ENCODE measurements around the gene ITGAD.

GRCh38 chr16:31413943-31414342, 20.8 kb downstream of the ITGAD start:
- TF ChIP-seq CTCF (IDR thresholded peaks at IDR 0.05): no peak
- TF ChIP-seq EZH2 (IDR thresholded peaks at IDR 0.05; ENCODE audit: borderline replicate concordance, insufficient read depth, low read depth, low read length, poor library complexity, severe bottlenecking): no peak
